Endothelial cell of umbilical vein (primary cell): ENCODE results near the gene OR2H1. TPM values are rescaled to one million over a fixed set of nuclear protein-coding genes. Genes with fewer than 3 reads are reported as not detected.

Experiments used
- BruUV-seq: library from RNA; stranded (reverse); fragments of 400-500 nt; replicated peaks from 2 replicates; lab custom pipeline; 2021; lab: Mats Ljungman, UMichigan
- CTCF ChIA-PET: fragments of 300-600, 350-600 bp; sonication (Branson Sonifier 250); formaldehyde crosslinking; loops from one replicate; lab custom pipeline; 2021; ENCODE audit warnings: antibody characterized with exemption, inconsistent platforms; lab: Charles Lee
- POLR2A ChIA-PET: fragments of 300-600, 350-600 bp; sonication (Branson Sonifier 250); formaldehyde crosslinking; loops from one replicate; lab custom pipeline; 2021; ENCODE audit warnings: antibody characterized with exemption, inconsistent platforms; lab: Charles Lee
- DNase-seq: peaks from one replicate; pipeline ENCODE4 v3.0.0-alpha.2; 2011; ENCODE audit warnings: low read depth, low spot score
- FAIRE-seq: peaks from 2 replicates; lab custom pipeline; 2011; peaks lifted over from hg19 to GRCh38; lab: Jason Lieb, UNC
- H2AFZ ChIP-seq: 2 replicates; pipeline ENCODE4 v1.6.0; 2012; ENCODE audit warnings: low read depth, low read length, control low read depth, inconsistent platforms
- H3K27ac ChIP-seq: 2 replicates; pipeline ENCODE4 v1.5.1; 2011; ENCODE audit warnings: low read depth, mild to moderate bottlenecking, control low read depth, low read length, moderate library complexity; ENCODE audit not compliant: insufficient read depth
- H3K27me3 ChIP-seq, 2 experiments: 2 replicates each; pipeline versions ENCODE4 v1.6.0 to v1.6.1; 2011; ENCODE audit warnings: low read length in 2 of 2, mixed read lengths in 1 of 2; ENCODE audit not compliant: control insufficient read depth in 2 of 2, insufficient read depth in 2 of 2
- H3K36me3 ChIP-seq, 2 experiments: 2 replicates in 1 of 2; 3 replicates in 1 of 2; pipeline ENCODE4 v1.5.1; 2011; ENCODE audit warnings: low read length in 2 of 2, mild to moderate bottlenecking in 1 of 2, moderate library complexity in 1 of 2; ENCODE audit not compliant: control insufficient read depth in 2 of 2, insufficient read depth in 2 of 2; ENCODE audit errors: extremely low read depth in 1 of 2
- H3K4me1 ChIP-seq: 3 replicates; pipeline ENCODE4 v1.5.1; 2011; ENCODE audit warnings: mild to moderate bottlenecking, low read length; ENCODE audit not compliant: control insufficient read depth, insufficient read depth; ENCODE audit errors: extremely low read depth
- H3K4me2 ChIP-seq: 2 replicates; pipeline ENCODE4 v1.6.1; 2011; ENCODE audit warnings: low read length, control low read depth, mixed read lengths; ENCODE audit not compliant: insufficient read depth
- H3K4me3 ChIP-seq, 3 experiments: fragments of 200-600 bp in 1 of 3; sonication (generic), shearing (Covaris generic) in 1 of 3; replicated peaks in 1 of 3; 2 replicates each; pipeline ENCODE4 v1.5.1; 2011 to 2016; ENCODE audit warnings: control low read depth in 3 of 3, low read length in 3 of 3, mild to moderate bottlenecking in 2 of 3, inconsistent platforms in 1 of 3, low read depth in 1 of 3, moderate library complexity in 1 of 3; ENCODE audit not compliant: insufficient read depth in 1 of 3
- H3K79me2 ChIP-seq: 2 replicates; pipeline ENCODE4 v1.6.0; 2012; ENCODE audit warnings: low read length, inconsistent platforms; ENCODE audit not compliant: control insufficient read depth, insufficient read depth
- H3K9ac ChIP-seq: replicated peaks from 2 replicates; pipeline ENCODE3; 2011; ENCODE audit warnings: low read length, control low read depth; ENCODE audit not compliant: insufficient read depth; ENCODE audit errors: extremely low read depth
- H3K9me1 ChIP-seq: replicated peaks from 3 replicates; pipeline ENCODE4 v1.6.0; 2011; ENCODE audit warnings: mild to moderate bottlenecking, low read length; ENCODE audit not compliant: control insufficient read depth, insufficient read depth; ENCODE audit errors: extremely low read depth
- H3K9me3 ChIP-seq: replicated peaks from 2 replicates; pipeline ENCODE4 v1.5.1; 2012; ENCODE audit warnings: low read length, inconsistent platforms; ENCODE audit not compliant: control insufficient read depth, insufficient read depth
- H4K20me1 ChIP-seq: replicated peaks from 2 replicates; pipeline ENCODE3; 2011; ENCODE audit warnings: mild to moderate bottlenecking, low read length; ENCODE audit not compliant: control insufficient read depth, insufficient read depth; ENCODE audit errors: extremely low read depth
- CTCF ChIP-seq, 2 donors: IDR thresholded peaks; 1 replicate in 1 of 2; 2 replicates in 1 of 2; pipeline ENCODE4 v1.5.1; 2011; ENCODE audit warnings: low read length in 2 of 2, mild to moderate bottlenecking in 2 of 2, moderate library complexity in 2 of 2, control low read depth in 1 of 2, inconsistent platforms in 1 of 2, low read depth in 1 of 2; ENCODE audit not compliant: insufficient read depth in 1 of 2; ENCODE audit errors: extremely low read depth in 1 of 2
- EZH2 ChIP-seq: IDR thresholded peaks from 2 replicates; pipeline ENCODE4 v1.6.1; 2012; ENCODE audit warnings: borderline replicate concordance, low read depth, mild to moderate bottlenecking, moderate library complexity, low read length, inconsistent platforms; ENCODE audit not compliant: severe bottlenecking
- FOS ChIP-seq: IDR thresholded peaks from 2 replicates; pipeline ENCODE4 v1.6.1; 2011; ENCODE audit warnings: mild to moderate bottlenecking, low read length, moderate library complexity, borderline replicate concordance; ENCODE audit not compliant: insufficient read depth
- GATA2 ChIP-seq: IDR thresholded peaks from 2 replicates; pipeline ENCODE4 v1.7.0; 2011; ENCODE audit warnings: low read depth, mild to moderate bottlenecking, moderate library complexity, mixed read lengths, low read length; ENCODE audit not compliant: insufficient read length, insufficient read depth
- JUN ChIP-seq: IDR thresholded peaks from 2 replicates; pipeline ENCODE4 v1.6.1; 2011; ENCODE audit warnings: borderline replicate concordance, low read depth; ENCODE audit not compliant: insufficient read length, insufficient read depth
- MAX ChIP-seq: IDR thresholded peaks from 2 replicates; pipeline ENCODE4 v1.6.1; 2011; ENCODE audit not compliant: insufficient read depth, insufficient read length
- MYC ChIP-seq: IDR thresholded peaks from one replicate; pipeline ENCODE4 v1.6.1; 2011; ENCODE audit warnings: mild to moderate bottlenecking, low read depth, low read length
- POLR2A ChIP-seq: IDR thresholded peaks from 2 replicates; pipeline ENCODE4 v1.6.1; 2012; ENCODE audit warnings: low read depth, mild to moderate bottlenecking, control low read depth, low read length
- POLR2AphosphoS5 ChIP-seq: IDR thresholded peaks from 2 replicates; pipeline ENCODE4 v1.6.1; 2012; ENCODE audit warnings: low read depth, mild to moderate bottlenecking, control low read depth, low read length, moderate library complexity; ENCODE audit not compliant: insufficient read depth
- dilution Hi-C: fragments of 300-500 bp; cut with MboI; formaldehyde crosslinking; loops from one replicate; pipeline ENCODE4 v1.15.0; 2019; ENCODE audit warnings: low sequenced_read_pairs; ENCODE audit not compliant: extremely low pct_ligation_motif_present
- intact Hi-C: fragments of 100-400 bp; cut with micrococcal nuclease; formaldehyde crosslinking; loops from one replicate; pipeline ENCODE4 v1.10.0; 2022
- polyA plus RNA-seq, 4 experiments: library from polyadenylated mRNA; depleted of rRNA in 3 of 4; stranded (reverse) in 3 of 4; unstranded in 1 of 4; fragments of >200 nt; gene quantifications; 2 replicates each; pipeline versions ENCODE4 v1.2.1 to v1.2.3, GENCODE V29; 2011 to 2012; ENCODE audit warnings: missing spikeins in 1 of 4
- total RNA-seq: library from RNA; stranded (reverse); gene quantifications from 2 replicates; pipeline ENCODE4 v1.2.3, GENCODE V29; 2021

Gene OR2H1
- total and polyA plus RNA-seq, 2 donors (not counting 3 experiments of a cell fraction or from before 2014, with no cell fraction given) = not detected

GRCh38 chr6:29424168-29424567 lies 32.8 kb upstream of the OR2H1 start:
- ChIA-PET CTCF (no interaction called here), POLR2A (no interaction called here)
- Histone ChIP-seq H2AFZ (no peak overlapping the region), H3K4me2 (no peak overlapping the region), H3K9me3 (no peaks in the 10 kb centered on the region), H3K9ac (no peak overlapping the region), H4K20me1 (no peaks in the 10 kb centered on the region), H3K4me3 (no peak overlapping the region), H3K9me1 (no peaks in the 10 kb centered on the region), H3K79me2 (no peaks in the 10 kb centered on the region), H3K36me3 (no peaks in the 10 kb centered on the region), H3K27ac (no peak overlapping the region), H3K27me3 (no peaks in the 10 kb centered on the region), H3K4me1 (no peaks in the 10 kb centered on the region)
- no peak for DNase-seq
- TF ChIP-seq POLR2AphosphoS5 = no peak
- TF ChIP-seq MAX = no peak
- TF ChIP-seq CTCF (IDR thresholded peaks at IDR 0.05; ENCODE audit: extremely low read depth in 1 of 2, insufficient read depth in 1 of 2, low read depth in 1 of 2, low read length in 2 of 2) = no peak
- TF ChIP-seq JUN = no peak
- TF ChIP-seq POLR2A = no peak
- no peak for TF ChIP-seq GATA2
- no peak for TF ChIP-seq MYC
- no peak for TF ChIP-seq FOS
- TF ChIP-seq EZH2 = no peak
- no TSS peak for BruUV-seq
- dilution Hi-C loops = no loop called here
- intact Hi-C loops = no loop called here
- FAIRE-seq = no peak
